GM21528 (cell line): ENCODE measurements around the gene PEX16.
"Not testable (repeated sequence)": the region's sequence is repeated elsewhere in the genome, so short reads cannot be mapped to it uniquely, and the experiment has no call there.

Source experiments
- ATAC-seq: cut with Tn5 transposase; IDR thresholded peaks from one replicate; pipeline ENCODE4 v1.9.1; 2021; ENCODE audit warnings: mild to moderate bottlenecking, moderate library complexity; ENCODE audit not compliant: unreplicated experiment, low FRiP score

The PEX16 gene

DNA sequence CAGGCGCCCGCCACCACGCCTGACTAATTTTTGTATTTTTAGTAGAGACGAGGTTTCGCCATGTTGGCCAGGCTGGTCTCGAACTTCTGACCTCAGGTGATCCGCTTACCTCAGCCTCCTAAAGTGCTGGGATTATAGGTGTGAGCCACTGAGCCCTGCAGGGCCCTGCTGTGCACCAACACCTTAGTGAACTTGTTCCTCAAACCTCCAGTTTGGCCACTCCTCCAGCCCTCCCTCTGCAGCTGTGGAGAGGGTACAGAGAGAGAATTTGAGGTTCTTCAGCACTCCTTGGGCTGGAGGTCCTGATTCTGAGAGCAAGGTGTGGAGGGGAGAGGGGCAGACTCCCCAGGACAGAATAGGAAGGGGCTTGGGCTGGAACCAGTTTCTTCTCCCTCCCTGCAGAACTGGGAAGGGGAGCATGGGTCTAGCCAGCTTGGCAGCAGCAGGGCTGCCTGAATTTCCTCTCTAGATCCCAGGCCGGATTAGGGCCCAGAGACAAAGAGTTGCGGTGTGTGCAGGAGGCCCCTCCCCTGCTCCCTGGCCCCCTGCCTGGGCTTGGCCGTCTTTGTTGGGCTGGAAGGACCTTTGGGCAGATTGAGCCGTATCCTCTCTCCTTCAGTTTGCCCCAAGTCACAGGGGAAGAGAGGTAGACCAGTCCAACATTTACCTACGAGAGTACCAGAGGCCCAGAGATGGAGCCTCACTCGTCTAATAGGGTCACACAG, 2.3 kb upstream of the PEX16 start:
- ATAC-seq, result no peak

DNA sequence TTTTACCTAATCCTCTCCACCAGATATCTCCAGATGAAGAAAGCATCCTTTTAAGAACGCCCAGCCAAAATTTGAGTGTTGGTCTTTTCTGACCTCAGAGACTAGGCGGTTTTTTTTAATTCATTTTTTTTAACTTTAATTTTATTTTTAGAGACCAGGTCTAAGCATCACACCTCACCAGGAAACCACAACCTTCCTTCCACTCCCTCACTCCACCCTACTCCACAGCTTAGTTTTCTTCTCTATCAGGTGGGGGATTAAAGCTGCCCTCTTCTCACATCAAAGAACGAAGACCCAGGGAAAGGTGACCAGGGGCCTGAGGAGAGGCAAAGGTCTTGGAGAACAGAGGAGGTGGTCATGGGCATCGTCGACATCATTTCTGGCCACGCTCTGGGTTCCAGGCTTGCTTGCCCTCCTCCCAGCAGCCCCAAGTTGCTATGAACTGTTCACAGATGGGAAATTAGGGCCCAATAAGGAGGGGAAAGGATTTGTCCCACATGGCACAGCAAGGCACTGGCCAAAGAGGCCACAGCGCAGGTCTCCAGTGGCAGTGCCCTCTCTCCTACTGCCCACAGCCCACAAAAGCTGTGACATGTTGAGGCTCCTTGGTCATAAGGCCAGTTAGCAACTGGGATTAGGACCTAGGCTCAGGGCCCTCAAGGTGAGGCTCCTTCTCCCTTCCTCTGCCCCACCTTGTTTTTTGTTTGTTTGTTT, 1.4 kb upstream of the PEX16 start:
- ATAC-seq, result no peak

DNA sequence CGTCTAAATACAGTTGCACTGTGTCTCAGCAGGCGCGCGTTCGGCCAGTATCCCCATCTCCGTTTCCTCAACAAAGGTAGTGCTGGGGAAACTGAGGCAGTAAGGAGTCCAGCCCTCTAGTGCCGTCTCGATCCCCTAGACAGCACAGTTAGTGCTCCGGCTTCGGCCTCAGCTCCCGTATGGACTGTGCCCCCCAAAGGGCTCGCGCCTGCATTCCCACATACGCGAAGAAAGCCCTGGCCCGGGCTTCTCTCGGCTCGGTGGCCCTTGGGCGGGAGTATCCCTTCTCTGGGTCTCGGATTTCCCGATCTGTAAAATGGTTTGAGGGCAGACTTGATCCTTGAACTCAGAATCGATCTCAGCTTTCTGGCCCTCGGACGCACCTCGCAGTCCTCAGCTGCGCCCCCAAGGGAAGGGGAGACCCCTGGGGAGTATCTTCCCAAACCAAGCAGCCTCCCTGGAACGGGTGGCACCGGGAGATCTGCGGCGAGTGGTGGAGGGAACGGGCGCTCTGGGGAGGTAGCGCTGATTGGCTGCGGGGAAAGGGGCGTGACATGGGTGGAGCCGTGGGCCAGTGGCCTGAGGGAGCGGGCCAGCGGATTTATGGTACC, 759 bp upstream of the PEX16 start:
- ATAC-seq, result peak; percentile 40

DNA sequence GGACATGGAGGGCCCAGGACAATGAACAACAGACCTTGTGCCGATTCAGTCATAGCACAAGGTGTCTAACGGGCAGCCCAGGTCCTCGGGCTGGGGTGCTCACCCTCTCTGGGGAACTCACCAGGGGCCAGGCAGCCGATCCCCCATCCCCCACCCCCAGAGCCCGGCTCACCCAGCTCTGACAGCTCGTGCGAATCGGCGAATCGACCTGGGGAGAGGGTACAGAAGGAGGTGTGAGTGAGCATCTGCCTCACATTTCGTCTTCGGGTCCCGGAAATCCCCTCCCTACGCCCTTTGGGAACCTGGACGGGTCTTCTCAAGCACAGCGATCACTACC, 423 bp downstream of the PEX16 start:
- ATAC-seq, result no peak

DNA sequence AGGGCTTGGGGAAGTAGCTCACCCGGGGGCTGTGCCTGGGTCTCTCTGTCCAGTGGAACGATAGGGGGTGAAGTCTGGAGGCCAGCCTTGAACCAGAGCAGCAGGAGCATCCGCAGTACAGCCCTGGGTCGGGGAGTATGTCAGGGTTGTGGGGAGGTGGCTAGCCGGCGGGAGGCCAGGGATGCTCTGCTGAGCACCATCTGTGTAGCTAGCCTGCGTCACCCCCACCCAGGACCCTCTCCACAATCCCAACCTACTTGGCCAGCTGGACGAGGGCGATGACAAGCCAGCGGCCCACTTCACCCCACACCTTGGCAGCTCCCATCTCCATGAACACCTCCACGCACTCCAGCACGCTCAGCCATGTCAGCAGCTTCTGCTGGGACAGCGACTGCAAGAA, 2.2 kb downstream of the PEX16 start:
- no peak for ATAC-seq

DNA sequence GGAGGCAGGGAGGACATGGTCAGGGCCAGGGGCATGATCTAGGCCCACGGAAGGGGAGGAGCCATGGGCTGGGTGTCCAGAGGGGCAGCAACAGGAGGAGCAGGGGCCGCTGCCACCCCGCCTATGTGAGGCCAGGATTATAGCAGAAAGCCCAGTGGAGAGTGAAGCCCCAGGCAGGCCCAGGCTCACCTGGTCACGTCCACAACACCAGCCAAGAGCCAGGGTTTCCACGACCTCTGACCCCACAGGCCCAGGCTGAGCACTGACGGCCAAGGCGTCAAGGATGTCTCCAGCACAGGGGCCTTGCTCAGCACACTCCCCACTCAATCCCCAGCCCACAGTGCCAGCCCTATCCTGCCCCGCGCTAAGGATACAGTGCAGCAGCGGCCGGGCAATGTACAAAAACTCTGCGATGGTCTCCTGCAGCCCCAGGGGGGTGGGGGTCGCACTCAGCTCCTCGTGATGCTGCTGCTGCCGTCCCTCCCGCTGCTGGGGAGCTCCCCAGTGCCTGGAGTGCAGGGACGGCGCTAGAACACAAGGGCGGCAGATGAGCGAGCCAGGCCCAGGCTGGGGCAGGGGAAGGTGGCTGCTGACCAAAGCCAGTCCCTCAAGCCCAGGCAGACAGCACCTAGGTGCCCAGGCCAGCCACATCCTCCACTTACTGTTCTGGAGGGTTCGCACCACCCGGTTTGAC, 3.6 kb downstream of the PEX16 start:
- no peak for ATAC-seq

DNA sequence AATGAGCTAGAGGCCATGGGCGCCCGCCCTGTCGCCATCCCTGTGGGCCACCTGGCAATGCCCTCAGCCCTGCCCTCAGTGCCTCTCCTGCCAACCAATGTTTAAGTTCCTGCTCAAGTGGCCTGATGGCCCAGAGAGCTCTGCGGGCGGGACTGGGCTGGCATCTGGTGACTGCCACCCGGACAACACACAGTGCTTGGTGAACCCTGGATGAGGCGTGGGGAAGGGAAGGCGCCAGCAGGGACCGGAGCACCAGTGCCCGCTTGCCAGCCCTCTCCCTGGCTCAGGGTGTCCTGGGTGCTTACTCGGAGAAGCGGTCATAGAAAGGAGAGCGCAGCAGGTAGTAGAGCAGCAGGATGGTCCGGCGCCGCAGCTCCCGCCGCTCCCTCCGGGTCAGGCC, 4.2 kb downstream of the PEX16 start:
- no peak for ATAC-seq

DNA sequence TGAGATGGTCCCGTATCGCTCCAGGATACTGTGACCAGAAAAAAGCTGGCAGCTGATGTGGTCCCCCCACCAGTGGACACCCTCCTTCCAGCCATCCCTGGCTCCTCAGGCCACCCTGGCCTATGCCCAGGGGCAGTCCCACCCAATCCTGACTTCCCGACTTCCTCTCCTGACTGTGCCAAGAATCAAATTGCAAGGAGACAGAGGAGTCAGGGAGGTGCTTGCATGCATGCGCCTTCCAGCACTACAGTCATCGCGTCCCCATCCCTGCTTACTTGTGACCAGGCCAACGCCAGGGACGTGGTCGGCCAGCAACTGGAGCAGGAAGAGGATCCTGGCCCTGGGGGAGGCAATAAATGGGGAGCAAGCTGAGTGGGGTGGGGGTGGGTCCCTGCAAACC, 7.1 kb downstream of the PEX16 start:
- ATAC-seq, result no peak

DNA sequence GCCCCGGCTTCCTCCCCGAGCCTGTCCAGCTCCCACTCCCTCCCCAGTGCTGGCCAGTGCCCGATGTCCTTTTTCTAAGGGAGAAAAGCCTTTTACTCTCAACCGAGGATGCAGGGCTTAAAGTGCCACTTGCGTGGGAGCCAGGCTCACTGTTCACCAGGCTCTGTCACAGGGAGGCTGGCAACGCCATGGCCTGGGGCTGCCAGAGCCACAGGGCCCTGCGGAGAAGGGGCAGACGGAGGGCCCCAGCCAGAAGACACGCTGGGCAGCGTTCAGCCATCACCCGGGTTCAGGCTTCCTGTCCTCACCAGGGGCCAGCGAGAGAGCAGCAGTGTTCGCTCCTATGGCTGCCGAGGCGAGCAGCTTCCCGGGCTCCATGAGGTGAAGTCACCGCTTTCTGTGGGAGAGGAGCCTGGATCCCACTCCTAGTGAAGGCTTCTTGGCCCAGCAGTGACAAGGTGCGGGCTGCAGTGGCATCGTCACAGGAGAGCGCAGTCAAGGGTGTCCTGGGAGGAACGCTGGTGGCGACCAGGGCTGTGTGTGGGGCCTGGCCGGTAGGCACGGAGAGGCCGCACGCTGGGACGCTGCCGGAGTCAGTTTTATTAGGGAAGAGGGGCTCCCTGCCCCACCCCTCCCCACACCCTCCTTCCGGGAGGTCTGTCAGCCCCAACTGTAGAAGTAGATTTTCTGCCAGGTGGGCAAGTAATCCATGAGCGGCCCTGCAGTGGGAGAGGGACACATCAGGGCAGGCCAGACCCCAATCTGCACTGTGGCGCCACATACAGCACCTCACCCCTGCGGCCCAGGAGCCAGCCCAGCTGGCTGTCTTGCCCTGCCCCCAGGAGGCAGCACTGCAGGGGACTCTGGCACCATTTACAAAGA, 7.8 kb downstream of the PEX16 start:
- no peak for ATAC-seq

DNA sequence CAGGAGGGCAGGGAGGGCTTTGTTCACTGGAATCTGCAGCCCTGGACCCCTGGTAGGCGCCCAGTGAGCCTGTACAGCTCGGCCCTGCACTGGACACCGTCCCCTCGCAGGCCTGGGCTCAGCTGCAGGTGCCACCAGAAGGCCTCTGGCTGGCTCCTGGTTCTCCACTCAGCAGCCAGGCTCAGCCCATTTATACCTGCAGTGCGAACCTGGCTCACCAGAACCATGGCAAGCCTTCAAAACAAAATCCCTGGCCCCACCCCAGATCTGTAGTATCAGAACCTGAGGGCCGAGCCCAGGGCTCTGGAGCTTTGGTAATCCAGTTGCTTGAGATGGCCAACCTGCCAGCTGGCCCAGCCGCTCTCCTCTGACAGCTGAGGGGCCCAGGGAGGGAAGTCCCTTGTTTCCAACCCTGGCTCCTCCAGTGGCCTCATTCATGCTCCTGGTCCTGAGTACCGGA, 9.7 kb downstream of the PEX16 start:
- ATAC-seq, result no peak

DNA sequence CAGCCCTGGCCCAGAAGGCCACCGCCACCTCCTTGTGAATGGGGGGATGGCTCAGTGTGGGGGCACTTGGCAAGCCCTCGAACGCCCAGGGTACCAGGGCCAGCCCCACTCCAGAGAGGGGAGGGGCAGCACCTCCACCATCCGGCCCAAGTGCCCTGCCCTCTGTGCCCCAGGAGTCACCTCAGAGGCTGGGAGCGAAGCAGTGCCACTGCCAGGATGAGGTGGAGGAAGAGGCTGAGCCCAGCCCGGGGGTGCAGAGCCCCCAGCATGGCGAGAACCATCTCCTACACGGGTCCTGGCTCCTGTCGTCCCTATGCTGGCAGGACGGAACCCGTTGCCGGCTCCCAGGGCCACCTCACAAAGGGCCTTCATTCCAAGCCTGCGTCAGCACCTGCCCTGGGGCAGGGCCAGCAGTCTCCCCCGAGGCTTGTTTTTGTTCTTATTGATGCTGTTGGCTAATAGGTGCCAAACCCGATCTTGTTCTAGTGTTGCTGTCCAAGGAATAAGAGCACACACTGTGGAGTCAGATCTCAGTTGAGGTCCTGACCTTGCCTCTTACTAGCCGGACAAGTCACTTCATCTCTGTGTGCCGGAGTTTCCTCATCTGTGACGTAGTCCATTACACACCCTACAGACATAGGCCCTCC, 10.6 kb downstream of the PEX16 start, which contains the start of gene FREY1:
Gene FREY1 (minus strand): TSS at position 307 of the 647 bp plus-strand sequence. CDS start 26 bp downstream, at position 281.
- no peak for ATAC-seq

DNA sequence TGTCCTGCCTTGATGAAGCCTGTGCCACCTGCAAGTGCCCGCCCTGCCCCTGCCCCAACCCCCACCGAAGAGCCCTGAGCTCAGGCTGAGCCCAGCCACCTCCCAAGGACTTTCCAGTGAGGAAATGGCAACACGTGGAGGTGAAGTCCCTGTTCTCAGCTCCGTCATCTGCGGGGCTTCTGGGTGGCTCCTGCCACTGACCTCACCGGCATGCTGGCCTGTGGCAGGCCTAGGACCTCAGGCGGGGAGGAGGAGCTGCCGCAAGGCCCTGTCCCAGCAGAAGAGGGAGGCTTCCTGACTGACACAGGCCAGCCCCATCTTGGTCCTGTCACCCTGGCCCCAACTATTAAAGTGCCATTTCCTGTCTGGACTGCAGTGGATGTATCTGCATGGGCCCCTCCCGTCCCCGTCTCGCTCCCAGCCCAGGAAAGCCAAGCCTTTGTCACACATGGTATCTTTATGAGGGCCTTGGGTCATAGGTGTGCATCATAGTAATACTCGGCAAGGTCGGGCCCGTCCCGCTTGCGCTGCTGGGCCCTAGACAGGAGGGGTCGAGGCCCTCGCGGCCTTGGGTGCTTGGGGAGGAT, 11.5 kb downstream of the PEX16 start:
- no peak for ATAC-seq

DNA sequence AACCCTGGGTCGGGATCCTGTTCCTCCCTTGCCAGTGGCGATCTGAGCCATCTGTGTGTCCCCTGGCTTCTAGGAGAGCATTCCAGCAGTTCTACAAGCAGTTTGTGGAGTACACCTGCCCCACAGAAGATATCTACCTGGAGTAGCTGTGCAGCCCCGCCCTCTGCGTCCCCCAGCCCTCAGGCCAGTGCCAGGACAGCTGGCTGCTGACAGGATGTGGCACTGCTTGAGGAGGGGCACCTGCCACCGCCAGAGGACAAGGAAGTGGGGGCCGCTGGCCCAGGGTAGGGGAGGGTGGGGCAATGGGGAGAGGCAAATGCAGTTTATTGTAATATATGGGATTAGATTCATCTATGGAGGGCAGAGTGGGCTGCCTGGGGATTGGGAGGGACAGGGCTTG, 12.1 kb downstream of the PEX16 start:
- ATAC-seq, result not testable (repeated sequence)

DNA sequence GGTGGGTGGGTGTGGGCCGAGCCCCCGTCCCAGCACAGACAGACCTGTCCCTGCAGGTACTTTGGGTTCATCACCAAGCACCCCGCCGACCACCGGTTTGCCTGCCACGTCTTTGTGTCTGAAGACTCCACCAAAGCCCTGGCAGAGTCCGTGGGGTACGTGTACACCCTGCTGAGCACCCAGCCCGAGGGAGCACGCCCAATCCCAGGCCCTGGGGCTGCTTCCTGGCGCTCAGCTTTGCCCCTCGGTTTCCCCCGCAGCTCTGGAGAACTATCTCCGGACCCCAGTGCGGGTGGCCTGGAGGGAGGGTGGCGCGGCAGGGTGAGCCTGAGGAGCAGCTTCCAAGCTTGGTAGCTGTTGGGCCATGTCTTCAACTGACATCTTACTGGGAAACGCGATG, 12.6 kb downstream of the PEX16 start:
- ATAC-seq, result no peak

DNA sequence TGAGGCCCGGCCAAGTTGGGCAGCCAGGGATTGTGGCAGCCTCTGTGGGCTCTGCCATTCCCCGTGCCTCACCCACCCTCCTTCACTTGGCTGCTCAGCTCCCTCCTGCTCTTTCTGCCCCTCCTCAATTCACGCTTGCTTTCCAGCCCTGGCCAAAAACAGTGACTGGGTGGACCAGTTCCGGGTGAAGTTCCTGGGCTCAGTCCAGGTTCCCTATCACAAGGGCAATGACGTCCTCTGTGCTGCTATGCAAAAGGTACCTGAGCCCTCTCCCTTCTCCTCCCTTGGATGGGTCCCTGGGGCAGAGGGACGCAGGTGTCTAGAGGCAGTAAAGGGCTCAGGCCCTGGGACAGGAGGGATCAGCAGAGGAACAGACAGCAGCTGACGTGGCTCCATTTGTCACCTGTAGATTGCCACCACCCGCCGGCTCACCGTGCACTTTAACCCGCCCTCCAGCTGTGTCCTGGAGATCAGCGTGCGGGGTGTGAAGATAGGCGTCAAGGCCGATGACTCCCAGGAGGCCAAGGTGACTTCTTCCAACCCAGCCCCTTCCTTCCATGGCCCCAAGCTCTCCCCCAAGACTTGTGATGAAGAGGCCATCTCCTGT, 13.3 kb downstream of the PEX16 start:
- no peak for ATAC-seq

DNA sequence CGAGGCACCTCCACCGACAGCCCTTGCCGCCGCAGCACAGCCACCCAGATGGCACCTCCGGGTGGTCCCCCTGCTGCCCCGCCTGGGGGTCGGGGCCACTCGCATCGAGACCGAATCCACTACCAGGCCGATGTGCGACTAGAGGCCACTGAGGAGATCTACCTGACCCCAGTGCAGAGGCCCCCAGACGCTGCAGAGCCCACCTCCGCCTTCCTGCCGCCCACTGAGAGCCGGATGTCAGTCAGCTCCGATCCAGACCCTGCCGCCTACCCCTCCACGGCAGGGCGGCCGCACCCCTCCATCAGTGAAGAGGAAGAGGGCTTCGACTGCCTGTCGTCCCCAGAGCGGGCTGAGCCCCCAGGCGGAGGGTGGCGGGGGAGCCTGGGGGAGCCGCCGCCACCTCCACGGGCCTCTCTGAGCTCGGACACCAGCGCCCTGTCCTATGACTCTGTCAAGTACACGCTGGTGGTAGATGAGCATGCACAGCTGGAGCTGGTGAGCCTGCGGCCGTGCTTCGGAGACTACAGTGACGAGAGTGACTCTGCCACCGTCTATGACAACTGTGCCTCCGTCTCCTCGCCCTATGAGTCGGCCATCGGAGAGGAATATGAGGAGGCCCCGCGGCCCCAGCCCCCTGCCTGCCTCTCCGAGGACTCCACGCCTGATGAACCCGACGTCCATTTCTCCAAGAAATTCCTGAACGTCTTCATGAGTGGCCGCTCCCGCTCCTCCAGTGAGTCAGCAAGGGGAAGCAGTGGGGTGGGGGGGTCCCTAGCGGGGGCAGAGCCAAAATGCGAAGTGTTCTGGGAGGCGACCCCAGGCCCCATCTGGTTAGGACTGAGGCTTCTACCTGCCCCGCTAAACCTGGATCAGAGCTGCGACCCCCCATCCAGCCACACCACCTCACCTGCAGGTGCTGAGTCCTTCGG, 15.0 kb downstream of the PEX16 start:
- no peak for ATAC-seq

DNA sequence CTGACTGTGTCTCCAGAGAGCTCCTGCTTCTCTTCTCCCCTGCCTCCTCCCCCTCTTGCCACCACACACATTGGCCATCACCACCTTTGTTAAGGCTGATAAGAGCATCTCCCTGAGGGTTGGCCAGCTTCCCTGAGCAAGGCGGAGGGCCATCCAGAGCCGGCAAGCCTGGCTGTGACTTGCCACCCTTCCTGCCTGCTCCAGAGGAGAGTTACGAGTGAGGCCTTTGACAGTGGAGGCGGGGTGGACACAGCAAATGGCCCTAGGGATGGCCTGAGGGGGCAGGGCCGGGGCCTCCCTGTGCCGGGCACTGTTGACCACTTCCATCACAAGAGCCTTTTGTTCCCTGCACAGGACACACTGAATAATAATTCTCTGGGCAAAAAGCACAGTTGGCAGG, 16.1 kb downstream of the PEX16 start:
- ATAC-seq, result no peak
